Ishikawa (cell line): ENCODE data around the gene NDOR1.

Experiments used
- CEBPB ChIP-seq: IDR thresholded peaks from 2 replicates; pipeline ENCODE4 v1.6.1; 2012
- CREB1 ChIP-seq: IDR thresholded peaks from 2 replicates; pipeline ENCODE4 v1.6.1; 2012; ENCODE audit warnings: low read depth
- EGR1 ChIP-seq: IDR thresholded peaks from 2 replicates; pipeline ENCODE4 v1.6.1; 2012
- EP300 ChIP-seq: IDR thresholded peaks from 2 replicates; pipeline ENCODE4 v1.6.1; 2012; ENCODE audit warnings: borderline replicate concordance
- FOXM1 ChIP-seq: IDR thresholded peaks from 2 replicates; pipeline ENCODE4 v1.6.1; 2012; ENCODE audit warnings: low read depth, borderline replicate concordance
- MAX ChIP-seq: IDR thresholded peaks from 2 replicates; pipeline ENCODE4 v1.6.1; 2012
- NFIC ChIP-seq: IDR thresholded peaks from 2 replicates; pipeline ENCODE4 v1.6.1; 2012
- RAD21 ChIP-seq: IDR thresholded peaks from 2 replicates; pipeline ENCODE4 v1.6.1; 2012; ENCODE audit warnings: low read depth
- REST ChIP-seq: IDR thresholded peaks from 2 replicates; pipeline ENCODE4 v1.6.1; 2012; ENCODE audit warnings: low read depth, mild to moderate bottlenecking
- TAF1 ChIP-seq: IDR thresholded peaks from 2 replicates; pipeline ENCODE4 v1.6.1; 2012; ENCODE audit warnings: low read depth, mild to moderate bottlenecking
- TCF12 ChIP-seq: IDR thresholded peaks from 2 replicates; pipeline ENCODE4 v1.6.1; 2012; ENCODE audit warnings: low read depth
- TEAD4 ChIP-seq: IDR thresholded peaks from 2 replicates; pipeline ENCODE4 v1.6.1; 2012
- USF1 ChIP-seq: IDR thresholded peaks from 2 replicates; pipeline ENCODE4 v1.6.1; 2012
- YY1 ChIP-seq: IDR thresholded peaks from 2 replicates; pipeline ENCODE4 v1.6.1; 2012; ENCODE audit warnings: low read depth
- ZBTB7A ChIP-seq: IDR thresholded peaks from 2 replicates; pipeline ENCODE4 v1.6.1; 2012; ENCODE audit warnings: low read depth

The NDOR1 gene

GRCh38 chr9:137159105-137160053, 46.1 kb upstream of the NDOR1 start:
- TF ChIP-seq NFIC (no peak), EP300 (no peak), TCF12 (no peak), RAD21 (no peak), ZBTB7A (no peak), EGR1 (no peak), FOXM1 (no peak), MAX (no peak), YY1 (no peak)

GRCh38 chr9:137160054-137160425, 45.5 kb upstream of the NDOR1 start:
- TF ChIP-seq FOXM1 (no peak), EGR1 (no peak), MAX (no peak), REST (no peak), TCF12 (no peak), YY1 (no peak), EP300 (no peak), TEAD4 (no peak), TAF1 (no peak), RAD21 (no peak)

- TF ChIP-seq CEBPB (no peak), RAD21 (no peak), TEAD4 (no peak), FOXM1 (no peak)
Observed at GRCh38 chr9:137160716-137161557, 44.6 kb upstream of the NDOR1 start.

GRCh38 chr9:137161558-137162486, 43.7 kb upstream of the NDOR1 start:
- TF ChIP-seq NFIC (no peak), REST (no peak), EGR1 (no peak), TEAD4 (no peak), CEBPB (no peak), TCF12 (no peak), RAD21 (no peak), EP300 (no peak), USF1 (no peak), FOXM1 (no peak), MAX (no peak), ZBTB7A (no peak), YY1 (no peak), TAF1 (no peak), CREB1 (no peak)
